RKO (cell line): ENCODE measurements around the gene PPIL3.
"Not testable (repeated sequence)": the region's sequence is repeated elsewhere in the genome, so short reads cannot be mapped to it uniquely, and the experiment has no call there.

Source experiments
- DNase-seq: peaks from one replicate; pipeline ENCODE4 v3.0.0-alpha.2; 2016; ENCODE audit warnings: low spot score

Gene PPIL3

GRCh38 chr2:200888704-200889625 lies at the start of gene PPIL3, which contains the start of gene NIF3L1:
Gene PPIL3, minus strand, starts transcription at chr2:200889077. Its CDS starts 1,462 bp downstream, at chr2:200887615.
Gene NIF3L1, plus strand, starts transcription at chr2:200889371. Its CDS starts 2,573 bp downstream, at chr2:200891944.
- peak; percentile 98 for DNase-seq

- DNase-seq, result no peak
Measured at GRCh38 chr2:200930947-200931626, 42.2 kb upstream of the PPIL3 start.

- peak; percentile 66 for DNase-seq
Measured at GRCh38 chr2:200929334-200930249, 40.7 kb upstream of the PPIL3 start.

- no peak for DNase-seq
Measured at GRCh38 chr2:200922439-200922838, 33.6 kb upstream of the PPIL3 start.

- peak; percentile 64 for DNase-seq
Measured at GRCh38 chr2:200913654-200914053, 24.8 kb upstream of the PPIL3 start.

- no peak for DNase-seq
Measured at GRCh38 chr2:200909958-200910357, 21.1 kb upstream of the PPIL3 start.

- DNase-seq, result peak; percentile 83
Measured at GRCh38 chr2:200905618-200906296, 16.9 kb upstream of the PPIL3 start.

GRCh38 chr2:200901459-200902072 lies 12.7 kb upstream of the PPIL3 start:
- peak; percentile 98 for DNase-seq

GRCh38 chr2:200899482-200899881 lies 10.6 kb upstream of the PPIL3 start:
- DNase-seq, result no peak

GRCh38 chr2:200881715-200882249 lies 7.1 kb downstream of the PPIL3 start:
- not testable (repeated sequence) for DNase-seq

- DNase-seq, result no peak
Measured at GRCh38 chr2:200878289-200878880, 10.5 kb downstream of the PPIL3 start.

GRCh38 chr2:200877443-200877842 lies 11.4 kb downstream of the PPIL3 start:
- no peak for DNase-seq

GRCh38 chr2:200873560-200873959 lies 15.3 kb downstream of the PPIL3 start:
- DNase-seq, result no peak

- no peak for DNase-seq
Measured at GRCh38 chr2:200871151-200871550, 17.7 kb downstream of the PPIL3 start.

- DNase-seq, result no peak
Measured at GRCh38 chr2:200869014-200869413, 19.9 kb downstream of the PPIL3 start.

- peak; percentile 92 for DNase-seq
Measured at GRCh38 chr2:200864176-200865034, 24.5 kb downstream of the PPIL3 start, which contains the start of gene CLK1. Gene CLK1, minus strand, starts transcription at chr2:200864658. Its CDS starts 2,796 bp downstream, at chr2:200861862.

- DNase-seq, result peak; percentile 35
Measured at GRCh38 chr2:200863782-200864175, 25.1 kb downstream of the PPIL3 start.

GRCh38 chr2:200862532-200863000 lies 26.3 kb downstream of the PPIL3 start:
- peak; percentile 86 for DNase-seq

GRCh38 chr2:200861617-200862155 lies 27.2 kb downstream of the PPIL3 start:
- peak; percentile 29 for DNase-seq
